OCI-LY3 (cell line): ENCODE data around the gene ANKRD45.

Experiments
- H2AFZ ChIP-seq: fragments of 200-600, 300-600 bp; shearing (Covaris generic); 2 replicates; pipeline ENCODE4 v1.6.0; 2014; ENCODE audit warnings: antibody characterized with exemption, low read depth, low read length
- H3K27ac ChIP-seq: fragments of 200-600, 300-600 bp; sonication (generic); 2 replicates; pipeline ENCODE4 v1.5.1; 2014; ENCODE audit warnings: mild to moderate bottlenecking, low read length, moderate library complexity, mixed read lengths
- H3K27me3 ChIP-seq: fragments of 200-600, 300-600 bp; sonication (generic); 2 replicates; pipeline ENCODE4 v1.6.1; 2014; ENCODE audit warnings: low read depth, low read length, mixed read lengths
- H3K36me3 ChIP-seq: fragments of 200-600, 300-600 bp; sonication (generic); replicated peaks from 2 replicates; pipeline ENCODE3; 2014; ENCODE audit warnings: low read depth, low read length, mixed read lengths
- H3K4me1 ChIP-seq: fragments of 300-600, 200-600 bp; sonication (generic); 2 replicates; pipeline ENCODE4 v1.6.1; 2014; ENCODE audit warnings: low read length, mixed read lengths
- H3K4me2 ChIP-seq: fragments of 200-600, 300-600 bp; sonication (generic); 2 replicates; pipeline ENCODE4 v1.6.1; 2014; ENCODE audit warnings: low read length, mixed read lengths
- H3K4me3 ChIP-seq: fragments of 300-600, 200-600 bp; sonication (generic); 2 replicates; pipeline ENCODE4 v1.5.1; 2014; ENCODE audit warnings: antibody characterized with exemption, mild to moderate bottlenecking, low read length, moderate library complexity
- H3K79me2 ChIP-seq: fragments of 300-600, 200-600 bp; shearing (Covaris generic); 2 replicates; pipeline ENCODE4 v1.6.1; 2014; ENCODE audit warnings: mild to moderate bottlenecking, low read length, mixed read lengths
- H3K9ac ChIP-seq: fragments of 300-600, 200-600 bp; shearing (Covaris generic); 2 replicates; pipeline ENCODE4 v1.6.0; 2014; ENCODE audit warnings: mild to moderate bottlenecking, low read length, moderate library complexity
- H3K9me3 ChIP-seq: fragments of 200-600, 300-600 bp; shearing (Covaris generic); 2 replicates; pipeline ENCODE4 v1.6.1; 2014; ENCODE audit warnings: low read length, mixed read lengths; ENCODE audit not compliant: insufficient read depth
- H4K20me1 ChIP-seq: fragments of 200-600, 300-600 bp; sonication (generic); 2 replicates; pipeline ENCODE4 v1.6.1; 2016; ENCODE audit warnings: low read length, mixed read lengths; ENCODE audit not compliant: insufficient read depth
- CTCF ChIP-seq: fragments of 200-600, 300-600 bp; sonication (generic); IDR thresholded peaks from 2 replicates; pipeline ENCODE4 v1.5.1; 2014; ENCODE audit warnings: antibody characterized with exemption, low read length, low read depth
- EZH2phosphoT487 ChIP-seq: fragments of 200-600 bp; shearing (Covaris generic); IDR thresholded peaks from 2 replicates; pipeline ENCODE4 v1.6.1; 2018; ENCODE audit warnings: antibody characterized with exemption, mixed run types, low read depth

The ANKRD45 gene

GRCh38 chr1:173666646-173667045 is 3.0 kb downstream of the ANKRD45 start:
- H3K4me2 ChIP-seq: no peak overlapping the region

GRCh38 chr1:173663159-173663558 is 6.5 kb downstream of the ANKRD45 start:
- Histone ChIP-seq H3K9ac (no peak overlapping the region), H3K79me2 (no peaks in the 10 kb centered on the region), H3K4me2 (no peak overlapping the region), H3K4me1 (no peaks in the 10 kb centered on the region), H3K27ac (no peak overlapping the region), H3K9me3 (no peaks in the 10 kb centered on the region), H2AFZ (no peak overlapping the region), H3K27me3 (no peaks in the 10 kb centered on the region), H3K36me3 (no peaks in the 10 kb centered on the region), H4K20me1 (no peaks in the 10 kb centered on the region), H3K4me3 (no peak overlapping the region)
- TF ChIP-seq EZH2phosphoT487: no peak

More at GRCh38 chr1:173666646-173667045, 3.0 kb downstream of the ANKRD45 start:
- Histone ChIP-seq H3K79me2 (no peaks in the 10 kb centered on the region), H4K20me1 (no peaks in the 10 kb centered on the region), H3K9ac (no peak overlapping the region), H3K4me3 (no peak overlapping the region), H3K36me3 (no peaks in the 10 kb centered on the region), H3K27me3 (no peaks in the 10 kb centered on the region), H3K4me1 (no peaks in the 10 kb centered on the region; the same call in 1 of the 2 replicates), H2AFZ (no peak overlapping the region), H3K27ac (no peak overlapping the region), H3K9me3 (no peaks in the 10 kb centered on the region)
- TF ChIP-seq EZH2phosphoT487: no peak
- TF ChIP-seq CTCF: no peak

- H4K20me1 ChIP-seq: no peaks in the 10 kb centered on the region
- no peak overlapping the region for H3K4me3 ChIP-seq
- H3K36me3 ChIP-seq: no peaks in the 10 kb centered on the region
- TF ChIP-seq EZH2phosphoT487: no peak
- no peak for TF ChIP-seq CTCF
- H2AFZ ChIP-seq: no peak overlapping the region
- no peak overlapping the region for H3K27ac ChIP-seq
- no peak overlapping the region for H3K9ac ChIP-seq
- no peaks in the 10 kb centered on the region for H3K79me2 ChIP-seq
- no peaks in the 10 kb centered on the region for H3K4me1 ChIP-seq
- no peaks in the 10 kb centered on the region for H3K9me3 ChIP-seq
- no peaks in the 10 kb centered on the region for H3K27me3 ChIP-seq
- H3K4me2 ChIP-seq: no peak overlapping the region
Measured at GRCh38 chr1:173661763-173662162, 7.9 kb downstream of the ANKRD45 start.

- H3K9me3 ChIP-seq: no peaks in the 10 kb centered on the region
- no peaks in the 10 kb centered on the region for H3K36me3 ChIP-seq
- H2AFZ ChIP-seq: no peak overlapping the region
- no peak overlapping the region for H3K4me3 ChIP-seq
- no peak for TF ChIP-seq EZH2phosphoT487
- TF ChIP-seq CTCF: no peak
- no peak overlapping the region for H3K4me2 ChIP-seq
- no peak overlapping the region for H3K9ac ChIP-seq
- no peaks in the 10 kb centered on the region for H4K20me1 ChIP-seq
- H3K4me1 ChIP-seq: no peaks in the 10 kb centered on the region
- no peaks in the 10 kb centered on the region for H3K79me2 ChIP-seq
- H3K27ac ChIP-seq: no peak overlapping the region
- no peaks in the 10 kb centered on the region for H3K27me3 ChIP-seq
Measured at GRCh38 chr1:173661271-173661670, 8.4 kb downstream of the ANKRD45 start.

GRCh38 chr1:173660306-173660705 is 9.3 kb downstream of the ANKRD45 start:
- Histone ChIP-seq H3K27me3 (no peaks in the 10 kb centered on the region), H3K36me3 (no peaks in the 10 kb centered on the region)

More at GRCh38 chr1:173660306-173660705, 9.3 kb downstream of the ANKRD45 start:
- Histone ChIP-seq H3K79me2 (no peaks in the 10 kb centered on the region), H3K9me3 (no peaks in the 10 kb centered on the region), H2AFZ (no peak overlapping the region), H3K4me2 (no peak overlapping the region), H3K9ac (no peak overlapping the region), H3K4me3 (no peak overlapping the region), H3K4me1 (no peaks in the 10 kb centered on the region), H4K20me1 (no peaks in the 10 kb centered on the region), H3K27ac (no peak overlapping the region)
- TF ChIP-seq CTCF (no peak), EZH2phosphoT487 (no peak)
